Astrocyte of the cerebellum (primary cell): ENCODE data around the gene CPN1.
"Not testable (repeated sequence)": the region's sequence is repeated elsewhere in the genome, so short reads cannot be mapped to it uniquely, and the experiment has no call there.

Source experiments
- DNase-seq: peaks from one replicate; pipeline ENCODE4 v3.0.0-alpha.2; 2011; ENCODE audit warnings: low read depth
- H3K4me3 ChIP-seq: 2 replicates; pipeline ENCODE4 v1.5.1; 2011; ENCODE audit warnings: mild to moderate bottlenecking, low read depth, low read length, moderate library complexity
- CTCF ChIP-seq: IDR thresholded peaks from 2 replicates; pipeline ENCODE4 v1.5.1; 2012; ENCODE audit warnings: low read length, low read depth, moderate library complexity, mild to moderate bottlenecking; ENCODE audit errors: missing control alignments
- in situ Hi-C: cut with HindIII; loops from 2 replicates; pipeline ENCODE4 v1.10.0; 2017; ENCODE audit warnings: low sequenced_read_pairs

The CPN1 gene

DNA sequence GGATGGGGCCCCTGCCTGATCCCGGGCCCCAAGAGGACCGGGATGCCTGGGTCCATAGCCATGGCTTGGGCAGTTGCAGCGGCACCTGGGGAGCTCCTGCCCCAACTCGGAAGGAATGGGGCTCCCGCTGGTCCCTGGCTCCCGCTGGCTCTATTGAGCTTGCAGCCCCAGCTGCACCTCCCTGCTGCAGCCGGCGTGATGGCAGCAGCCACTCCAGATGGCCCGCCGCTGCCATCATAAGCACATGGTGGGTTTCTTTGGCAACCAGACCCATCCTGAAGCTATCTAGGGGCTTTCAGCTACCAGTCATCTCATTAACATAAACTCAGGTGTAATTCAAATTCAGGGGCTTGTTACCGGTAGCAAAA, 60.8 kb downstream of the CPN1 start:
- H3K4me3 ChIP-seq: no peak overlapping the region
- DNase-seq: no peak
- no peak for TF ChIP-seq CTCF
- in situ Hi-C loops: no loop called here

DNA sequence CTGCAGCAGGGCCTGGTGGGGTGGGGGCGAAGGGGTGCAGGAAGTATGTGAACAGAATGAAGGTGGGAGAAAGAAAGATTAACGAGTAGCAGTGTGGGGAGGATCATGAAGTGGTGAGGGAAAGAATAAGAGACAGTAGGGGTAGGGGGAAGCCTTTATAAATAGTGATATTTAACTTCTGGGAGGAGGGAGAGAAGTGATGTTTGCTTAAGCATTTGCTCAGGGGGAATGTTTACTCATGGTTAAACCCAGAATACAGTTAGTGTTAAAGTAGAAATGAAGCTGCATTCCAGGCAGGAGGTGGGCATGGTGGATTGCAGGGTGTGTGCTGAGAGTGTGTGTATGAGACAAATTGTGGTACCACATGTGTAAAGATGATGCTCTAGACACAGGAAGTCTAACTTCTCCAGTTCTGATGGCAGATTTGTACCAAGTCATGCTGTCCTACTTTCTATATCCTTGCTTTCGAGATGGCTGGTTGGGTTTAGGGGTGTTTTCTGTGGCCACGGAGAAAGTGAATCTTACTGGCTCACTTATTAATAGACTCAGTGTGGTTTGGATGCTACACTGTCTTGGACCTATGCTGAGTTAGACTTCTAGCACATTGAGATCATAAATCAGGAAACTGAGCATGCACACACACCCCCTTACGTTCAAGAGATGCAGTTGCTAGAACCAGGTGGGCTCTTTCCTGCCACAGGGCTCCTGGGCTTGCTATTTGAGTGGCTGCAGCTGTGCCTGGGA, 61.4 kb downstream of the CPN1 start:
- no peak overlapping the region for H3K4me3 ChIP-seq
- TF ChIP-seq CTCF: no peak
- in situ Hi-C loops: no loop called here
- no peak for DNase-seq

GRCh38 chr10:100019787-100020141, 61.9 kb downstream of the CPN1 start:
- TF ChIP-seq CTCF: peak; percentile 36
- H3K4me3 ChIP-seq: no peak overlapping the region
- DNase-seq: no peak
- in situ Hi-C loops: no loop called here

- DNase-seq: no peak
- in situ Hi-C loops: no loop called here
- no peak overlapping the region for H3K4me3 ChIP-seq
- TF ChIP-seq CTCF: no peak
Measured at GRCh38 chr10:100014071-100014762, 67.5 kb downstream of the CPN1 start.

- no peak for DNase-seq
- in situ Hi-C loops: no loop called here
- no peak overlapping the region for H3K4me3 ChIP-seq
- TF ChIP-seq CTCF: no peak
Measured at GRCh38 chr10:100013621-100014020, 68.0 kb downstream of the CPN1 start.

- H3K4me3 ChIP-seq, DNase-seq, in situ Hi-C loops: not testable (repeated sequence)
Measured at GRCh38 chr10:100011906-100012305, 69.8 kb downstream of the CPN1 start.
